Adrenal gland (tissue), 12 donors: Measurements from ENCODE around the gene ERVK3-1. TPM values are rescaled to one million over a fixed set of nuclear protein-coding genes. Genes with fewer than 3 reads are reported as not detected.

Experiments used
- DNase-seq, 7 donors: peaks; one replicate each; pipeline ENCODE4 v3.0.0-alpha.2; 2019 to 2020
- H3K27ac ChIP-seq, 5 donors: fragments of 200-600 bp; sonication (generic) in 4 of 5; 1 replicate in 3 of 5; 2 replicates in 2 of 5; pipeline versions ENCODE4 v1.5.1 to v1.8.0; 2016 to 2020; ENCODE audit warnings: mild to moderate bottlenecking in 1 of 5
- H3K27me3 ChIP-seq: fragments of 200-600 bp; 2 replicates; pipeline ENCODE4 v1.8.0; 2021
- H3K36me3 ChIP-seq, 2 donors: fragments of 200-600 bp; replicated peaks in 1 of 2; 1 replicate in 1 of 2; 2 replicates in 1 of 2; pipeline versions ENCODE4 v1.5.1 to v1.8.0; 2018 to 2022
- H3K4me1 ChIP-seq, 2 donors: fragments of 200-600 bp; replicated peaks in 1 of 2; 1 replicate in 1 of 2; 2 replicates in 1 of 2; pipeline versions ENCODE4 v1.5.1 to v1.8.0; 2018 to 2021
- H3K4me3 ChIP-seq, 4 donors: fragments of 200-600 bp; sonication (generic) in 3 of 4; one replicate each; pipeline ENCODE4 v1.5.1; 2016 to 2018
- H3K9me3 ChIP-seq, 3 donors: fragments of 200-600 bp; sonication (generic) in 1 of 3; replicated peaks in 1 of 3; 1 replicate in 2 of 3; 2 replicates in 1 of 3; pipeline versions ENCODE4 v1.5.1 to v1.8.0; 2016 to 2021
- POLR2A ChIP-seq, 2 donors: fragments of 450-650 bp; IDR thresholded peaks; one replicate each; pipeline ENCODE4 v1.6.1; 2017; ENCODE audit warnings: antibody characterized with exemption in 2 of 2, mild to moderate bottlenecking in 2 of 2, moderate library complexity in 1 of 2
- WGBS, 4 donors: extraction: QIAGEN DNeasy Blood & Tissue Kit in 2 of 4; methylation state at CpG; one replicate each; pipeline versions ENCODE4 v1.1.5 to v1.1.7; 2013 to 2017; 5-methylcytosine and 5-hydroxymethylcytosine counted together
- intact Hi-C, 2 donors: fragments of 100-400 bp; cut with DNase I; formaldehyde crosslinking; loops; one replicate each; pipeline versions ENCODE4 v1.14.1 to v1.15.0; 2022 to 2023
- polyA plus RNA-seq, 3 donors: library from polyadenylated mRNA; stranded (reverse); fragments of 200-250 nt in 2 of 3; fragments of 350-450 nt in 1 of 3; fragmentation: Illumina TruSeq in 1 of 3; extraction: RNeasy Lipid Tissue Mini Kit (QIAGEN cat#74804) in 1 of 3; gene quantifications; one replicate each; pipeline ENCODE4 v1.2.3, GENCODE V29; 2013 to 2014
- total RNA-seq, 9 donors: library from RNA; depleted of rRNA in 4 of 9; stranded (reverse); fragments of >200 nt in 4 of 9; fragments of 120-200 nt in 1 of 9; fragmentation: NEBNext Ultra II Directional in 1 of 9; extraction: Animal tissue kit (Norgen Biotek cat#: 25700) in 1 of 9; gene quantifications; one replicate each; pipeline versions ENCODE4 v1.1.0 to v1.2.4, GENCODE V29; 2013 to 2023
- TF ChIP-seq, protein P1 (sequence below), 6 experiments: fragments of 450-650 bp in 4 of 6; fragments of 200-600 bp in 2 of 6; sonication (generic) in 1 of 6; IDR thresholded peaks; 1 replicate in 5 of 6; 2 replicates in 1 of 6; pipeline versions ENCODE4 v1.5.1 to v1.8.0; 2016 to 2021; ENCODE audit warnings: antibody characterized with exemption in 6 of 6, mild to moderate bottlenecking in 2 of 6, moderate library complexity in 1 of 6
- donor health status: healthy with polysubstance abuse.
- donor health status: Bipolar disorder and iron deficiency.
- donor health status: DM: yes; HTN: yes; CAD: no.
- donor health status: DM: no; HTN: no; CAD: no.
- donor health status: DM: no; HTN: no; CAD: no.
- donor health status: DM: yes; HTN: yes; CAD: no.

Gene ERVK3-1
- total and polyA plus RNA-seq, 12 donors: 18.4 to 70.5 (median 35.3) TPM

DNA sequence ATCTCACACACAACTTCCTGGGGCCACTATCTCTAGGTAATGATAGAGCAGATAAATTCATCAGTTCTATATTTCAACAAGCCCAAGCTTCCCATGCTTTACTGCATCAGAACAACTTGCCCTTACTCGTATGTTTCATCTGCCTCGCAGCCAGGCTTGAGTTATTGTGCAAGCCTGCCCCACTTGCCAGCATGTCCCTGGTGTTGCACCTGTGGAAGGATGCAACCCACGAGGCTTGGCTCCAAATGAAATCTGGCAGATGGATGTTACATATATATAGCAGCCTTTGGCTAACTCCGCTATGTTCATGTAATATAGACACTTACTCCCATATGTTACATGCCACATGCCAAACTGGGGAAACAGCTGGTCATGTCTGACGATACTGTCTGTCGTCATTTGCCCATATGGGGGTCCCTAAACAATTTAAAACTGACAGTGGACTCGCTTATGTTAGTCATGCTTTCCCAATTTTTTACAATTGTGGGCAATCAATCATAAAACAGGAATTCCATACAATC is 6.2 kb downstream of the ERVK3-1 start:
- Histone ChIP-seq H3K4me1 (peaks cover 0 to 5% of the 10 kb centered on the region in 2 donors), H3K9me3 (no peaks in the 10 kb centered on the region), H3K4me3 (no peak overlapping the region), H3K27me3 (no peaks in the 10 kb centered on the region), H3K36me3 (peaks cover 0 to 52% of the 10 kb centered on the region in 2 donors), H3K27ac (no peak overlapping the region)
- WGBS, 4 donors: 92 to 95% (median 93%) methylated on average over 7 of the region's 7 CpGs
- TF ChIP-seq, protein P1, sequence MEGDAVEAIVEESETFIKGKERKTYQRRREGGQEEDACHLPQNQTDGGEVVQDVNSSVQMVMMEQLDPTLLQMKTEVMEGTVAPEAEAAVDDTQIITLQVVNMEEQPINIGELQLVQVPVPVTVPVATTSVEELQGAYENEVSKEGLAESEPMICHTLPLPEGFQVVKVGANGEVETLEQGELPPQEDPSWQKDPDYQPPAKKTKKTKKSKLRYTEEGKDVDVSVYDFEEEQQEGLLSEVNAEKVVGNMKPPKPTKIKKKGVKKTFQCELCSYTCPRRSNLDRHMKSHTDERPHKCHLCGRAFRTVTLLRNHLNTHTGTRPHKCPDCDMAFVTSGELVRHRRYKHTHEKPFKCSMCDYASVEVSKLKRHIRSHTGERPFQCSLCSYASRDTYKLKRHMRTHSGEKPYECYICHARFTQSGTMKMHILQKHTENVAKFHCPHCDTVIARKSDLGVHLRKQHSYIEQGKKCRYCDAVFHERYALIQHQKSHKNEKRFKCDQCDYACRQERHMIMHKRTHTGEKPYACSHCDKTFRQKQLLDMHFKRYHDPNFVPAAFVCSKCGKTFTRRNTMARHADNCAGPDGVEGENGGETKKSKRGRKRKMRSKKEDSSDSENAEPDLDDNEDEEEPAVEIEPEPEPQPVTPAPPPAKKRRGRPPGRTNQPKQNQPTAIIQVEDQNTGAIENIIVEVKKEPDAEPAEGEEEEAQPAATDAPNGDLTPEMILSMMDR (IDR thresholded peaks at IDR 0.05): no peak
- no peak for TF ChIP-seq POLR2A (IDR thresholded peaks at IDR 0.05)
- DNase-seq: no peak
- intact Hi-C loops: no loop called here

DNA sequence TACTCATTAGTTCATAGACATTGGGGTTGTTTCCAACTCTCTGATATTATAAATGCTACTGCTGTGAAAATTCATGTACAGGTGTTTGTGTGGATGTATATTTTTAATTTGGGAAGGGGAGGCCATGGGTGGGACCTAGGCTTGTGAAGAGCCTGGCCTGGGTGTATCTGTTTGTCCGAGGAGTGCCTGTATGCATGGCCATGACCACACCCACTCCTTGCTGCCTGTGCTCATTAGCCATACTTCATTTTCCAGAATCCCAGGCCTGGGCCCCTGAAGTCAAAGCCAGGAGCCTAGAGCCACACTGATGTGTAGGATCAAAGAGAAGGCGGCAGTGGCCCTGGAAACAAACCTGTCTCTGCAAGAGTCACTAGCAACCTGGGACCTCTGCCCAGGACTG is 10.4 kb downstream of the ERVK3-1 start:
- no peaks in the 10 kb centered on the region for H3K27me3 ChIP-seq
- 93 to 100% (median 98%) methylated on average over 1 to 2 of the region's 2 CpGs for WGBS, 4 donors
- H3K9me3 ChIP-seq: no peaks in the 10 kb centered on the region
- no peak for DNase-seq
- H3K36me3 ChIP-seq: peaks cover 0 to 35% of the 10 kb centered on the region in 2 donors
- H3K4me3 ChIP-seq: no peak overlapping the region
- no peaks in the 10 kb centered on the region for H3K4me1 ChIP-seq
- TF ChIP-seq, protein P1 (IDR thresholded peaks at IDR 0.05): no peak
- TF ChIP-seq POLR2A (IDR thresholded peaks at IDR 0.05): no peak
- intact Hi-C loops: no loop called here
- no peak overlapping the region for H3K27ac ChIP-seq

DNA sequence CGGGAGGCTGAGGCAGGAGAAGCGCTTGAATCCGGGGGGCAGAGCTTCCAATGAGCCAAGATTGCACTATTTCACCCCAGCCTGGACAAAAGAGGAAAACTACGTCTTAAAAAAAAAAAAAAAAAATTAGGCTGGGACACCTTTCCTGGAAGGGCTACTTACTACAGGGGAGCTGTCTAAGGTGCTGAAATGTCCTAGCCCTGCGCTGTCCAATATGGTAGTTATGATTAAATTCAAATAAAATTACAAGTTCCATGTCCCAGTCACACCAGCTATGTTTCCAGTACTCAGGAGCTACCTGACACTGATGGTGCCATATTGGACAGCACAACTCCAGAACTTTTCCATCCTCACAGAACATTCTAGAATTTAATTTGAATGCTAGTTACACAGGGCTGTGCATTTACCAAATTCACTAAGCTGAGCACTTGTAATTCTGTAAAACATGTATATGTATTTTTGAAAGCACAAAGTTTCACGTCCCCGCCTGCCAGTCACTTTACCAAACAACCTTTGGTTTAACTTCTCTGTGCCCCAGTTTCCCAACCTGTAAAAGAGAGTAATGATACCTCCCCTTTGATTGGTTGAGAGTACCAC is 12.4 kb downstream of the ERVK3-1 start:
- intact Hi-C loops: no loop called here
- WGBS, 4 donors: 59 to 68% (median 61%) methylated on average over 7 of the region's 7 CpGs
- Histone ChIP-seq H3K27me3 (no peaks in the 10 kb centered on the region), H3K36me3 (peaks cover 0 to 27% of the 10 kb centered on the region in 2 donors), H3K4me3 (no peak overlapping the region), H3K9me3 (no peaks in the 10 kb centered on the region), H3K4me1 (no peaks in the 10 kb centered on the region), H3K27ac (no peak overlapping the region)
- no peak for DNase-seq
- no peak for TF ChIP-seq POLR2A (IDR thresholded peaks at IDR 0.05)
- TF ChIP-seq, protein P1 (IDR thresholded peaks at IDR 0.05): no peak

DNA sequence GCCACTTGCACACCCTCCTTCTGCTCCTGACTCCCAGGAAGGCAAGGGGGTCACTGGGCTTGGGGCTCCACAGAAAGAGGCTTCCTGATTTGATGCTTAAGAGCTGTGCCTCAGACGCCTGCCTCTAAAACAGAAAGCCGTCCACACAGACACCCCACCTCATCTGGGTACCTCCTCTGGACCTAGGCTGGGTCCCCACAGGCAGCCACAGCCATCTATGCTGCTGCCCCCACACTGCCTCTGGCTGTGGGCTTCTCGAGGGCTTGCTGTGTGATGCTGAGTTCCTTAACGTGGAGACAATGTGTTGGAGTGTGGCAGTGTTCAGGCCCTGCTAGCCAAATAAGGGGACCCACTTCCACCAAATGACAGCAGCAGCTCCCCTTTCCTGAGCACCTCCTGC is 13.1 kb downstream of the ERVK3-1 start:
- no peak for DNase-seq
- no peak overlapping the region for H3K27ac ChIP-seq
- no peaks in the 10 kb centered on the region for H3K4me1 ChIP-seq
- peaks cover 0 to 20% of the 10 kb centered on the region in 2 donors for H3K36me3 ChIP-seq
- intact Hi-C loops: no loop called here
- no peak for TF ChIP-seq POLR2A (IDR thresholded peaks at IDR 0.05)
- TF ChIP-seq, protein P1 (IDR thresholded peaks at IDR 0.05): no peak
- no peak overlapping the region for H3K4me3 ChIP-seq
- no peaks in the 10 kb centered on the region for H3K9me3 ChIP-seq
- no peaks in the 10 kb centered on the region for H3K27me3 ChIP-seq
- WGBS, 4 donors: 76 to 85% (median 85%) methylated on average over 3 to 4 of the region's 4 CpGs
